Dermis microvascular lymphatic vessel endothelial cell (primary cell): ENCODE results near the gene ALDOA. TPM values are rescaled to one million over a fixed set of nuclear protein-coding genes. Genes with fewer than 3 reads are reported as not detected.
A peak's percentile ranks its signal among the peaks of the same experiment; 100 is the strongest.

Source experiments
- DNase-seq, 2 donors: peaks; one replicate each; pipeline versions ENCODE4 v3.0.0 to v3.0.0-alpha.2; 2010; ENCODE audit warnings: low read depth in 2 of 2
- total RNA-seq: library from RNA; depleted of rRNA; stranded (reverse); fragments of >200 nt; gene quantifications from 2 replicates; pipeline ENCODE4 v1.2.1, GENCODE V29; 2014

ALDOA gene
- total RNA-seq, 1 donor from 2014 or later, result 225 TPM

- peak in 1 of 2 donors; percentile 49 for DNase-seq
Observed at GRCh38 chr16:30068750-30069610, 3.4 kb downstream of the ALDOA start.

- DNase-seq, result no peak
Observed at GRCh38 chr16:30069611-30070462, 4.3 kb downstream of the ALDOA start.

- no peak for DNase-seq
Observed at GRCh38 chr16:30070490-30070889, 4.9 kb downstream of the ALDOA start.

GRCh38 chr16:30075503-30076275, 10.1 kb downstream of the ALDOA start, which contains the start of gene PPP4C:
PPP4C (plus strand) TSS chr16:30075994; CDS start chr16:30076378, 384 bp downstream.
- DNase-seq, result peak; percentile 69 to 91

- DNase-seq, result no peak
Observed at GRCh38 chr16:30076276-30076791, 10.8 kb downstream of the ALDOA start.

GRCh38 chr16:30077656-30078055, 12.1 kb downstream of the ALDOA start:
- DNase-seq, result no peak

- no peak for DNase-seq
Observed at GRCh38 chr16:30078744-30079143, 13.2 kb downstream of the ALDOA start.

- no peak for DNase-seq
Observed at GRCh38 chr16:30079480-30079879, 13.9 kb downstream of the ALDOA start.

GRCh38 chr16:30082545-30083090, 17.1 kb downstream of the ALDOA start:
- DNase-seq, result no peak

GRCh38 chr16:30083216-30084055, 17.9 kb downstream of the ALDOA start:
- DNase-seq, result no peak

- DNase-seq, result no peak
Observed at GRCh38 chr16:30084096-30084815, 18.7 kb downstream of the ALDOA start.

GRCh38 chr16:30084816-30085159, 19.2 kb downstream of the ALDOA start:
- no peak for DNase-seq

- no peak for DNase-seq
Observed at GRCh38 chr16:30085247-30085646, 19.7 kb downstream of the ALDOA start.

- DNase-seq, result no peak
Observed at GRCh38 chr16:30085820-30086219, 20.3 kb downstream of the ALDOA start.

- no peak for DNase-seq
Observed at GRCh38 chr16:30086291-30087140, 21.0 kb downstream of the ALDOA start.

- no peak for DNase-seq
Observed at GRCh38 chr16:30087181-30087898, 21.8 kb downstream of the ALDOA start.

- no peak for DNase-seq
Observed at GRCh38 chr16:30088237-30088831, 22.8 kb downstream of the ALDOA start.
